Lower lobe of right lung (tissue), 2 donors: Measurements from ENCODE around the gene NPHP1. TPM values are rescaled to one million over a fixed set of nuclear protein-coding genes. Genes with fewer than 3 reads are reported as not detected.
"Not testable (repeated sequence)": the region's sequence is repeated elsewhere in the genome, so short reads cannot be mapped to it uniquely, and the experiment has no call there.

Experiments used
- ATAC-seq, 2 donors: fragments of 200-7000 bp; cut with Tn5 transposase; one replicate each; pipeline ENCODE4 v1.9.1; 2020 to 2022; ENCODE audit warnings: mild to moderate bottlenecking in 2 of 2, moderate library complexity in 2 of 2
- DNase-seq: peaks from one replicate; pipeline ENCODE4 v3.0.0-alpha.2; 2020
- H3K27ac ChIP-seq: fragments of 200-600 bp; one replicate; pipeline ENCODE4 v1.8.0; 2022
- H3K27me3 ChIP-seq: fragments of 200-600 bp; one replicate; pipeline ENCODE4 v1.8.0; 2022; ENCODE audit warnings: low read depth
- H3K36me3 ChIP-seq: fragments of 200-600 bp; one replicate; pipeline ENCODE4 v1.8.0; 2022; ENCODE audit warnings: mild to moderate bottlenecking
- H3K4me1 ChIP-seq: fragments of 200-600 bp; one replicate; pipeline ENCODE4 v1.8.0; 2022
- H3K4me3 ChIP-seq: fragments of 200-600 bp; one replicate; pipeline ENCODE4 v1.8.0; 2022; ENCODE audit warnings: mild to moderate bottlenecking
- H3K9me3 ChIP-seq: fragments of 200-600 bp; one replicate; pipeline ENCODE4 v1.8.0; 2022
- intact Hi-C: fragments of 100-400 bp; cut with DNase I; formaldehyde crosslinking; loops from one replicate; pipeline ENCODE4 v1.11.0; 2022
- microRNA-seq: library from miRNA; unstranded; fragments of <30 nt; microRNA quantifications from one replicate; pipeline ENCODE4 v1.2.0, GENCODE V29; 2020; ENCODE audit warnings: borderline number of aligned reads
- total RNA-seq: library from RNA; stranded (reverse); fragmentation: NEBNext Ultra II Directional; extraction: Animal tissue kit (Norgen Biotek cat#: 25700); gene quantifications from one replicate; pipeline ENCODE4 v1.2.1, GENCODE V29; 2021
- donor health status: DM: no; HTN: yes; CAD: no; lungs with severe emphysema.

NPHP1 gene
- total RNA-seq, 1 donor from 2014 or later = 6.8 TPM

- intact Hi-C loops, H3K27me3 ChIP-seq, H3K9me3 ChIP-seq, DNase-seq, H3K36me3 ChIP-seq, H3K4me1 ChIP-seq, ATAC-seq, H3K27ac ChIP-seq, H3K4me3 ChIP-seq: not testable (repeated sequence)
These were observed 126.7 kb downstream of the NPHP1 start for GRCh38 chr2:110078104-110078503.

DNA sequence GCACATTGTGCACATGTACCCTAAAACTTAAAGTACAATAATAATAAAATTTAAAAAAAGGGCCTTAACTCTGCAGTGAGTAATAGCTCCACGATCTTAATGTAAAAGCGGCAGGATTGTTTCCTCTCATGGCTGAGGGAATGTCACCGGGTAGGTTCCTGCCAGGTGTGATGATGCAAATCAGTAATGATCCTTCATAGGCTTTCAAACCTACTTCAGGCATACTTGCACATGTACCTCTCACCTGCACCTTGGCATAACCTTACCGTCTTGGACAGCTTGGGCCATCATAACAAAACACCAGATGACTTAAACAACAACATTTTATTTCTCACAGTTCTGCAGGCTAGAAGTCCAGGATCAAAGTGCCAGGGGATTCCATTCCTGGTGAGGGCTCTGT is 128.9 kb downstream of the NPHP1 start:
- H3K36me3 ChIP-seq, DNase-seq, H3K27ac ChIP-seq, H3K9me3 ChIP-seq, H3K27me3 ChIP-seq, intact Hi-C loops, H3K4me3 ChIP-seq, H3K4me1 ChIP-seq: not testable (repeated sequence)
- ATAC-seq = peak; percentile 58

Small RNA genes within 50 kb of the gene (microRNA-seq; reads per million reads assigned to microRNA genes)
- not detected for gene MIR4436B1

Other genes starting within 250 kb of the NPHP1 start
- 82.7 TPM for gene MALL, start 89.2 kb downstream of the NPHP1 start, total RNA-seq
- gene MTLN, start 7.5 kb upstream of the NPHP1 start, total RNA-seq = 47.3 TPM